Measurements from ENCODE around the gene SLC8A3.

SLC8A3 gene

DNA sequence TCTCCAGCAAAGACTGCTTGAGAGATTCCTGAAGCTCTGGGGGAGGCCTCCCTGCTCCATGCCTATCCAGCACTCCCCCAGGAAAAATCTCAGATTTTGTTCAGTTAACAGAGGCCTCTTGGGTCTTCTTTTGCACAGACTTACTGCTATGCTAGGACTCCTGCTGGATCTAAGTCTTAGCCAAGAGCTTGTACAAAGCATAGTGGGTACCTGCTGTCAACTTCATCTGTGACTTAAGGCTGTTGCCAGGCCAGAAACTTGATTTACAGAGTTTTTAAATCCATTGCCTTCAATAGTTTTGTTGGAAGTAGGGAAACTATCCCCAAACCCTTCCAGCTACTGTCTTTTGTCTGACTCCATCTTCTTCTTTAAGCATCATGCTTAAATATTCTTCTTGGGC, 169.1 kb downstream of the SLC8A3 start:
- no peak for DNase-seq

DNA sequence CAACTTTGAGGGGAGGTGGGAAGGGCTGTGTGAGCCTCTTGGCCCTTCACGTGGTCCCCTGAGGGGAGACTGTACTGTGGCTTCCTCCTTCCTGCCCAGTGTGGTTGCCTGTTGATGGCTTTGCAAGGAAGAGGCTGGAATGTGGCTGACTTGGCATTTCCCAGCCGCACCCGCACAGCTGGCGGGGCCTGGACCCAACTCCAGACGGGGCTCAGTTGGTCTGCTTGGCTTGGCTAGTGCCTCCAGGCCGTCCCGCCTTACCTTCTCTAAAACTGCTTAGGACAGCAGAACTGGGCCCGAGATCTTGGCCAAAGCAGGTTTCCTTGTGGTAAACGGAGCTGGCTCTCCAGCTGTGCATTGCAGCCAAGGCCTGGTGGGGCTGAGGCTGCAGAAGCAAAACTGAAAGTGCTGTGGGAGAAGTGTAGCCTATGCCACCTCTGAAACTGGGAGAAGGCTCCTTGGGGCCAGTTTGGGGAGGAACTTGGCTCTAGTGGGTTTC, 170.0 kb downstream of the SLC8A3 start:
- DNase-seq = peak in 1 of 2 donors; percentile 4

DNA sequence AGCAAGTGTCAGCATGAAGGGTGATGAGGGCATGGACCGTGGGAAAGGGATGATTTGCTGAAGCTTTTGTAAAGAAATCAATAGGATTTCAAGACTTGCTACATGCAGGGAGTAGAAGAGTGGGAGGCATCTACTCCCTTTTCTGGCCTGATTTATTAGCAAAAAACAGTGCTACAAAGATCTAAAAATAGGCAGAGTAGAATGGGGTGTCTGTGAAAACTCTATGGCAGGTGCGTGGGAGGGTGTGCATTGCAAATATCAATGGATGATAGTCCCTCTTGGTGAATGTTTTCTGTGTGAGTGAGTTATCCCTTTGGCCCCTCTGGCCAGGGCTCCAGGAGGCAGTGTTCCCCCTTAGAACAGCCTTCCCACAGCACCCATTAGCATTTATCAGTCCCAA, 170.5 kb downstream of the SLC8A3 start:
- no peak for DNase-seq

DNA sequence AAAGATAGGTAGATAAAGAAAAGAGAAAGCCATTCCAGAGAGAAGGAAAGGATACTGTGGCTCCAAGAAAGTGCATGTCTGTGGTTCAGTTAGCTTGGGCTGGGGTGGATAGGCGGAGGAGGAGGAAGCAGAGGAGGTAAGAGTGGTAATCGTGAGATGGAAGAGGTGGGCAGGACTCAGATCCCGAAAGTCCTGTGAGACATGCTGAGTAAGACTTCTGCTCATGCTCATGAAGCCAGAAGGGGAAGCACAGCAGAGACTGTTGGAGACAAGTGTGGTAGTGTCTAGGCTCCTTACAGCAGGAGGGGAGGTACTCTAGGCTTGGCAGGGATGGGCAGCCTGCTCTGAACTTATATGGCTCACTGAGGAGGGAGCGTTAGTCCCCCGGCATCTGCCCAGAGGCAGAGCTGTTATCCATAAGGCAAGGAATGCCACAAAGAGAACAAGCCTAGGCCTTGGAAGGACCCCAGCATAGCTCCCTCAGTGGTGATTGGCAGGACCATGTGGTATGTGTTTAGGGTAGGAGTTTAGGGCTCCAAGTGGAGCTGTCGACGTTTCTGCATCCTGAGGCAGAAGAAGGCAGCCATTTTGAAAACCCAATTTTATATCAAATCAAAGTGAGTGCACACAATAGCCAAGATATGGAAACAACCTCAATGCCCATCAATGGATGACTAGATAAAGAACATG, 174.2 kb downstream of the SLC8A3 start:
- DNase-seq = no peak

DNA sequence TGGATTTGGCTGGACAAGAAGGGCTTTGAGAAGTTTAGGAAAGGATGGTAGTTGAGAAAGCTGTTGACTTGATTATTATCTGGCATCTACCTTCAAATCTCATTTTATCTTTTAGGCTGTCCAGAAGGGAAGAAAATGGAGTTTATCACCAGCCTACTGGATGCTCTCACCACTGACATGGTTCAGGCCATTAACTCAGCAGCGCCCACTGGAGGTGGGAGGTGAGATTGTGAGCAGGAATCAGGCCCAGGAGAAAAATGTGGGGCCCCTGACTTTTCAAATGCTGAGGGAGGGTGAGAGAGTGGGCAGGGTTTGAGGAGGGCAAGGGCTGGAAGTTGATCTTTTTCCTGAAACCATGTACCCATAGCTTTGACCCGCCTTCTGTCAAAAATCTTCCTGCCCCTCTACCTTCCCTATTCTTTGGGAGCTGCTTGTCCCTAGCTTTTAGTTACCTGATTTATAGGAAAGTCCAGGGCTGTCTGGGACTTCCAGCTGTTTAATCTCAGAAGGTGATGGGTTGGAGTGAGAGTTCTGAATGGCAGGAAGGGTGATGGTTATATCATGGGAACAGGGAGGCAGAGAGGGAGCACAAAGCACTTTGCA, 175.4 kb downstream of the SLC8A3 start:
- no peak for DNase-seq

DNA sequence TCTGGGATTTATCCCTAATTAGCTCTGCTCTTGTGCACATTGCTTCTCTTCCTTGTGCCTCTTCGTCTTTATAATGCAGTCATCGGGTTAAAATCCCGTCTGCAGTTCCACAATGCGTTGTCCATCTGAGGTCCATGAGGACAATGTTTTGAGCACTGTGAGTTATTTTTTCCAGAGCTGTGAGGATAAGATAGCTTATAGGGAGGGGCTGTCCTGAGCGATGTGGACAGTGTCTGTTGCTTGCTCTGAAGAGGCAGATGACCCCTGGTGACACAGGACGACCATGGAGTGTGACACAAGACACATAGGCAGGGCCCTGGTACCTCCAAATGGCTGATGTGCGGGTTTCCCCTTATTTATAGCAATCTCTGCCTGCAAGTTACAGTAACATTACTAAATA, 177.0 kb downstream of the SLC8A3 start:
- DNase-seq = no peak

DNA sequence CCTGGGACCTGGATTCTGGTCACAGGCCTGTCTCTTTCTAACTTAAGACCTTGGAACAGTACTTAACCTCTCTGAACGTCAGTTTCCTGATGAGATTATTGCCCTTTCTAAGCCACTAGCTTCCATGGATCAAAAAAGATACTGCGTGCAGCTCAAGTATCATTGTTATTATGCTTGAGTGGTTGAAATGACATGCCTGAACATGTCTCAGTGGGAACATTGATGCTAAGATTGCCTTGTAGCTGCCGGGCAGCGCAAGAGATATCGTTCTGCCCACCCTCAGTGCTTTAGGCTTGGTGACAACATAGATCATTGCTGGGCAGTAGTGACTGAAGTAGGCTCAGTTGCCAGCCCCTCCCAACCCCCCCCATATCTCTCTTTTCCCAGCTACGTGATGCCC, 177.7 kb downstream of the SLC8A3 start:
- DNase-seq = no peak

DNA sequence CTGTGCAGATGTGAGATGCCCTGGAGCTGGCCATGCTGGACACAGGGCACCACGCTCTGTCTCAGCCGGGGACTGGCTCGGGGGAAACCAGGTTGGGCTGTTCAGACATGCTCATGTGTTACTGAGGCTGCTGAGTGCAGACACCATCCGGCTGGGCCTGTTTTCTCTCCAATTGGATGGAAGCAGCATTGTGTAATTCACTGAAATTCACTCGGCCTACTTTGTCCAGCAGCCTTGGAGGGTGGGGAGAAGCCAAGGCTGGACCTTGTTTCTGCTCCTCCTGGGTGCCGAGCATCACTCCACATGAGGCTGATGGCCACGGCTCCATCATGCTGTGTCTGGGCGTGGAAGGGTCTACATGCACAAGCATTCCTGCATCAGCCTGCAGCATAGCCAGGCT, 178.8 kb downstream of the SLC8A3 start:
- DNase-seq = no peak

DNA sequence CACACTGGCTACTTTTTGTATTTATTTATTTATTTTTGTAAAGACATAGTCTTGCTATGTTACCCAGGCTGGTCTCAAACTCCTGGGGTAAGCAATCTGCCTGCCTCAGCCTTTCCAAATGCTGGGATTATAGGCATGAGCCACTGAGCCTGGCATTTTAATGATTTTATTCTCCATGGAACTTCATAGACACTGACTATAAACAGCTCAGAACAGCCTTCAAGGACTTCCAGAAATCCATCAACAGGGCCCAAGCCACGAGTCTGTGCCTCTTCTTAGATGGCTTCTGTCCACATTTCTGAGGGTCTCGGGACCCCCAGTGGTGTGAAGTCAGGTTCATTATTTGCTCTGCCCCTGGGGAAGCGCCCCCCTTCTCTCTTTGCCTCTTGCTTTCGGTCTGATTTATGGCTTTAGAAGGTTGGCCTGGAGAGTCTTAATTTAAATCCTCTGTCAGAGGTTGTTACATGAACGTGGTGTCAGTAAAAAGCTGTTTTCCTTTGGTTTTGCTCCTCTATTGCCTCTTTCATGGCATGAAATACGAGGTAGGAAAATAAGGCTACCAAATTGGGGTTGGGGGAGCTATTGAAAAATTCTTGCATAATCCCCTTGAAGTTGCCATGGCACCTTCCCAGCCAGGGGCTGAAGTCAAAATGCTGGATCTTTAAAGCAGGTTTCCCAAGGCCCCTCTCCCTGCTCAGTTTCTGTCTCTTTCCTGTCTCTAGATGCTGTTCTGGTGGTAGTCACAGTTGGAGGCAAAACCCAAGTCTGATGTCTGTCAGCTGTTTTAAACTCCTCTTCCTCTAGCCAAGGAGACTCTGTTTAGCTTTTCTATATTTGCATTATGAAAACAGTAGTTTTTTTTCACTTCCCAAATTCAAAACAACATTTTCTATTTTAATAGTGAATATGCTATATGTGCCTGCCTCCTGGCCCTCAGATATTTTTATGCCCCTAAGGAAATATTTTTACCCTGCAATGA, 180.2 kb downstream of the SLC8A3 start:
- DNase-seq = no peak

DNA sequence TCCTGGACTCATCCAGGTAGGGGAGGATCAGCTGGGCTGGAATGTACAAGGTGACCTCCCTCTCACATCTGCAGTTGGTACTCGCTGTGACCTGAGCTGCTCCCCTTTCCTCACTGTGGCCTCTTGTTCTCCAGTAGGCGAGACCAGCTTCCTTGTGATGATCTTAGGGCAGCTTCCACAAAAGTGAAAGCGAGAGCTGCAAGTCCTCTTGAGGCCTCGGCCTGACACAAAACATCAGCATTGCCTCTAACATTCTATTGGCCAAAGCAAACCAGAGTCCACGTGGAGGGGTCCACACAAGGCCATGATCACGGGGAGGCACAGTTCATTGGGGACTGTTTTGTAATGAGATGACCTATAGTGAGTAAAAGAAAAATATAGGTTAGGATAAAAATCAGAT, 182.1 kb downstream of the SLC8A3 start:
- no peak for DNase-seq

DNA sequence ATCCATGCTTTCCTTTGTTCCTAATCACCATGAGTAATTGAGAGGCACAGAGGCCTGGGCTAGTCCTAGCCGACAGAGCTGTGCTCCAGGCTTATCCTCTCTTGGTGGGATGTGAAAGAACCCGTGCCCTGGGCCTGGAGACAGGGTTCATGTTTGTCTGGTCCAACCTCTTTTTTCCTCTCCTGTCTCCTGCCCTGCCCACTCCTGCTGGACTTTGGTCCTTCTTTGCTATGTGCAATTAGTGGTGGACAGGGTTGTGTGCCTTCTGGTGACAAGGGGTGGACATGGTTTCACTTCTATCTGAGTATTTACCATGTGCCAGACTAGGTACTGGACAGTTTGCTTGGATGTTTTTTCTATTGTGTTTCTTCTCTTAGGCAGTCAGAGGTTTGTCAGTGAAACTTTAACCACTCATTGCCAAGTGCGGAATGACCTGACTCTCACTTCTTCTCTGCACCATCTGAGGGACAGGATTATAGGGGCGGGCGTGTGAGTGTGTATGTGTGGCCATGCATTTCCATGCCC, 183.4 kb downstream of the SLC8A3 start:
- DNase-seq = no peak

DNA sequence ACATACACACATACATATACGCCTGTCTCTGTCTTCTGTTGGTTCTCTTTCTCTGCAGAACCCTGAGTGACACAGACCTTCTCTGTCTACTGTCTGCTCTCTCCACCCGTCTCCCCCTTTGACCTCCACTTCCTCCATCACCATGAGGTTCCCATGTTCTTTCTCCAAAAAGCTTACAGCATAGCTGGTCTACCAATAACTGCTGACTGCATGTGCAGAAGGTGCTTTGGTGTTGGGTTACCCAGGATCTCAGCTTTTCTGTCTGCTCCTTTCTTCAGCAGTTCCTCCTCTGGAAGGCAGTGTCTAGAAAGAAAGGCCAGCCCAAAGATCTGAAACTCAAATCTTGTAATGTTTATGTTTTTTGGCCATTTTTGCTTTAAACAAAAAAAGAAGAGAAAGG, 184.0 kb downstream of the SLC8A3 start:
- no peak for DNase-seq

DNA sequence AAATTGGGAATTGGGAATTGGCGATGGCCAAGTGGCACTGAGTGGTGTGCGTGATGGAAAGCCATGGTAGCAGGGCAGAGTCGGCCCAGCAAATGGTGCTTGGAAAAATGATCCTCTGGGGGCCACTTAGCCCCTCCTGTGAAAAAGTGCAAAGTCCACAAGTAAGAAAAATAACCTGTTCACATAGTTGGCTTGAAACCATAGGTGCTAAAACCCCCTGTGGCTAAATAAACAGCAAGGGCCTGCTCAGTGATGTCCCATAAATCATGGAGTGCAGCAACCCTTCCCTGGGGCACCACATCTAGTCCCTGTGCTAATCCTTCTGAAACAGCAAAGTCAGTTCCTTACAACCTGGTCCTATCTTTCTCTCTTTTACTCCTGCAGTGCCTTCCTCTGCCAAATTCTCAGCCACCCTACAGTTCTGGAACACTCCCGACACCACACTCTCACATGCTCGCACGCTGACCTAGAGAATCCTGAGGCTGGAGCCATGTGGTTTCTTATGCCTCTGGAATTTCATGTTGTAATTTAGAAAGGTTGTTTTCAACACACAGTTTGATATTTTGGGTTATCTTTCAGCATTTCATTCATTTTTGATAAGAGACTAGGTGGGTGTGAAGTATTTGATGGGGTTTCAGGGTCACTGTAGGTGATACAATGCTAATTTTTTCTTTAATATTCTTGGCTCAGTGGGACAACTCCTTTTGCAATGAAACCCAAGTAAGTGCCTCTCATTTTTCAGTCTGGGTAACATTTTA, 186.0 kb downstream of the SLC8A3 start:
- no peak for DNase-seq

DNA sequence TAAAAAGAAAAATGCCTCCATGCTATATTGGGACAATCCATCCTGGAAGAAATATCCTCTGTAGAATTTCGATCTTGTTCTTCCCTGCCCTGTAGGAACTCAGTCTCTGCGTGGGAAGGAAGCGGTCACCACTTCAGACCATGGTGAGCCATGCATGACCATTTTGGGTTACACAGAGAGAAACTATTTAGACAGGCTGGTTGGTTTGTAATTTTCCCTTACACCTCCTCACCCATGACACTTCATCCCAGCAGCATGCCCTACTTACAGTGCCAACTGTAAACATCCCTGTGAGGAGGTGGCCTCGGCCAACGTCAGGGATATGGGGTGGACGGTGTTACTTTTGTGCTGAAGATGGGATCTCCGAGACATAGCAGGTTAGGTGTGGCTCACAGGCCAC, 188.2 kb downstream of the SLC8A3 start:
- DNase-seq = no peak

DNA sequence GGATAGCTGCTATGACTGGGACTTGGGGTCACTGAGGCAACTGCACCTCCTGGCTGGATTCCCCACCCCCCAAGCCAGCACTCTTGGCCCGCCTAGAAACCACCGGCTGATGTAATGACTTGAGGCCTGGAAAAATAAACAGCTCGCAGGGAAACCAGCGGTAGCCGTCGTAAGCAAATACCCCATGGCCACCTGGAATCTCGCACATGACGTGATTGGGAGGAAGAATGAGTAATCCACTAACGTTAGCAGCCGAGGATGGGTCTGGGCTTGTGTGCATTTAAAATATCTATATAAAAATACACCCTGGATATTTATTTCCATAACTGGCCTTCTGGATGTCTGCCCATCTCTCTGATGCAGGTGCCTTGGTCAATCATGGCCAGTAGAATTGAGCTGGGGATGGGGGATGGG, 189.5 kb downstream of the SLC8A3 start:
- DNase-seq = no peak

DNA sequence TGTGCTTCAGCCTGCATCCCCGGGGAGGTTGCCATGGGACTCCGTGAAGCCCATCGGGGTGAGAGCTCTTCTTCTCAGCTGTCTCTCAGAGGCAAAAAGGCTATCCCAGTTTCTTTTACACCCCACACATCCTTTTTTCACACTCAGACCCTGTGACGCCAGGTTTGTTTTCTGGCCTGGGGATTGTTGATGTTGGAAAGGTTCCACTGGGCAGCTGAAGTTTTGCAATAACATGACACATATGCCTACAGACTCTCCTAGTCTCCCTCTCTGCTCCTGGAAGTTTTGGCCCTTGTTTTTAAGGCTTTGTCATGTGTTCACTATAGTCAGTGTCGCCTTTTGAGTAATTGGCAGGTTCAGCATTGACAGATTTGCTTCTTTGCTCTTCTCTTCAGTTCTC, 190.9 kb downstream of the SLC8A3 start:
- no peak for DNase-seq

DNA sequence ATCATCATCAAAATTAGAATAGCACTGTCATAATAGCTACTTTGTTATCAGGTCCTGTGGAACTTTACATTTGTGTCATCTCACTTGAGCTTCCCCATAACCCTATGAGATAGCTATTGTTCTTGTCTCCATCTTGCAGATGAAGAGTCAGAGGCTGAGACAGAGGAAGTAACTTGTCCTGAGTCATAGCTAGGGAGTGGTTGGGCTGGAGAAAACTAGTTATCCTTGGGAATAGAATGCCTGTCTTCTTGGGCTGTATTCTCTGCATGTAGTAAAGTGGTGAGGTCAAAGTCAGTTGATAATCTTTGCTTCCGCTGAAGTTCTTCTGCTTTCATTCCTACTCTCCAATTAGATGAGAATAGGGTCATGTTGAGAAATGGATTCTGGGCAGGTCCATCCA, 192.5 kb downstream of the SLC8A3 start:
- no peak for DNase-seq

Measured in CD4-positive, alpha-beta T cell treated with Interleukin-1 beta for 1 hour (primary cell).